Ovary (tissue), 9 donors: Measurements from ENCODE around the gene WDR7. TPM values are rescaled to one million over a fixed set of nuclear protein-coding genes. Genes with fewer than 3 reads are reported as not detected.

Experiments used
- DNase-seq, 5 donors: peaks; one replicate each; pipeline ENCODE4 v3.0.0-alpha.2; 2019 to 2020
- H3K27ac ChIP-seq, 2 donors: fragments of 200-600 bp; one replicate each; pipeline versions ENCODE4 v1.5.1 to v1.8.0; 2019 to 2022
- H3K27me3 ChIP-seq: fragments of 200-600 bp; one replicate; pipeline ENCODE4 v1.8.0; 2022
- H3K36me3 ChIP-seq: fragments of 200-600 bp; sonication (generic); one replicate; pipeline ENCODE4 v1.5.1; 2019
- H3K4me1 ChIP-seq: one replicate; pipeline ENCODE4 v1.8.1; 2013; ENCODE audit warnings: mild to moderate bottlenecking, moderate library complexity; ENCODE audit not compliant: insufficient read depth
- H3K4me3 ChIP-seq: fragments of 200-600 bp; sonication (generic); one replicate; pipeline ENCODE4 v1.5.1; 2017
- H3K9me3 ChIP-seq, 2 donors: fragments of 200-600 bp in 1 of 2; sonication (generic) in 1 of 2; one replicate each; pipeline versions ENCODE4 v1.5.1 to v1.8.1; 2013 to 2019; ENCODE audit warnings: mild to moderate bottlenecking in 1 of 2, moderate library complexity in 1 of 2
- CTCF ChIP-seq, 3 donors: fragments of 450-650 bp in 2 of 3; fragments of 200-600 bp in 1 of 3; IDR thresholded peaks; one replicate each; pipeline versions ENCODE4 v1.5.1 to v1.8.0; 2016 to 2022; ENCODE audit warnings: antibody characterized with exemption in 3 of 3, mild to moderate bottlenecking in 1 of 3
- EP300 ChIP-seq: sonication (generic); formaldehyde crosslinking; IDR thresholded peaks from one replicate; pipeline ENCODE4 v1.6.1; 2017; ENCODE audit warnings: antibody characterized with exemption
- POLR2A ChIP-seq: fragments of 450-650 bp; IDR thresholded peaks from one replicate; pipeline ENCODE4 v1.6.1; 2017; ENCODE audit warnings: antibody characterized with exemption, mild to moderate bottlenecking, moderate library complexity
- WGBS, 3 donors: extraction: QIAGEN DNeasy Blood & Tissue Kit in 1 of 3; methylation state at CpG; one replicate each; pipeline versions ENCODE4 v1.1.5 to v1.1.7; 2013 to 2017; 5-methylcytosine and 5-hydroxymethylcytosine counted together
- intact Hi-C, 4 donors: fragments of 100-400 bp; cut with DNase I; formaldehyde crosslinking; loops; one replicate each; pipeline versions ENCODE4 v1.11.0 to v1.15.1; 2022 to 2023
- polyA plus RNA-seq, 2 donors: library from polyadenylated mRNA; stranded (reverse); fragments of 200-250 nt in 1 of 2; fragments of 350-450 nt in 1 of 2; fragmentation: Illumina TruSeq in 1 of 2; extraction: RNeasy Lipid Tissue Mini Kit (QIAGEN cat#74804) in 1 of 2; gene quantifications; one replicate each; pipeline ENCODE4 v1.2.3, GENCODE V29; 2013 to 2014
- total RNA-seq, 7 donors: library from RNA; depleted of rRNA in 2 of 7; stranded (reverse); fragments of >200 nt in 2 of 7; fragmentation: NEBNext Ultra II Directional in 3 of 7; extraction: Animal tissue kit (Norgen Biotek cat#: 25700) in 3 of 7; gene quantifications; one replicate each; pipeline versions ENCODE4 v1.1.0 to v1.2.4, GENCODE V29; 2016 to 2023
- donor health status: DM: no; HTN: no; CAD: no; lungs with moderate emphysema.
- donor health status: DM: no; HTN: no; CAD: no.
- donor health status: Bipolar disorder and iron deficiency.
- donor health status: DM: yes; HTN: yes; CAD: no.
- donor health status: DM: no; HTN: no; CAD: no.
- donor health status: DM: yes; HTN: yes; CAD: no.

The WDR7 gene
- total and polyA plus RNA-seq, 9 donors: 4.8 to 29.1 (median 24.7) TPM

- Histone ChIP-seq H3K4me3 (no peak overlapping the region), H3K27ac (no peak overlapping the region), H3K9me3 (no peaks in the 10 kb centered on the region), H3K36me3 (no peaks in the 10 kb centered on the region), H3K27me3 (no peaks in the 10 kb centered on the region), H3K4me1 (no peaks in the 10 kb centered on the region)
- no peak for DNase-seq
- intact Hi-C loops: no loop called here
- TF ChIP-seq CTCF (IDR thresholded peaks at IDR 0.05) (no peak), POLR2A (no peak), EP300 (no peak)
- WGBS, 3 donors: 70 to 81% (median 77%) methylated on average over 2 of the region's 2 CpGs
Measured at GRCh38 chr18:56662902-56663301, 11.7 kb downstream of the WDR7 start.

- Histone ChIP-seq H3K27me3 (no peaks in the 10 kb centered on the region), H3K36me3 (no peaks in the 10 kb centered on the region), H3K4me3 (no peak overlapping the region), H3K27ac (no peak overlapping the region), H3K9me3 (no peaks in the 10 kb centered on the region), H3K4me1 (no peaks in the 10 kb centered on the region)
- TF ChIP-seq EP300: no peak
- no peak for TF ChIP-seq CTCF (IDR thresholded peaks at IDR 0.05)
- TF ChIP-seq POLR2A: no peak
- DNase-seq: no peak
- 78 to 83% (median 79%) methylated on average over 8 of the region's 8 CpGs for WGBS, 3 donors
- intact Hi-C loops: no loop called here
Measured at GRCh38 chr18:56672391-56672790, 21.2 kb downstream of the WDR7 start.

- no peaks in the 10 kb centered on the region for H3K9me3 ChIP-seq
- H3K4me1 ChIP-seq: no peaks in the 10 kb centered on the region
- intact Hi-C loops: no loop called here
- H3K27ac ChIP-seq: no peak overlapping the region
- no peak overlapping the region for H3K4me3 ChIP-seq
- DNase-seq: no peak
- TF ChIP-seq POLR2A (no peak), CTCF (IDR thresholded peaks at IDR 0.05) (no peak), EP300 (no peak)
- no peaks in the 10 kb centered on the region for H3K36me3 ChIP-seq
- WGBS, 3 donors: 82 to 84% (median 83%) methylated on average over 3 of the region's 3 CpGs
- no peaks in the 10 kb centered on the region for H3K27me3 ChIP-seq
Measured at GRCh38 chr18:56672981-56673380, 21.8 kb downstream of the WDR7 start.

- intact Hi-C loops: no loop called here
Measured at GRCh38 chr18:56676639-56677038, 25.5 kb downstream of the WDR7 start.

More at GRCh38 chr18:56676639-56677038, 25.5 kb downstream of the WDR7 start:
- TF ChIP-seq EP300: no peak
- TF ChIP-seq CTCF (IDR thresholded peaks at IDR 0.05): no peak
- no peak for TF ChIP-seq POLR2A
- no peaks in the 10 kb centered on the region for H3K27me3 ChIP-seq
- no peak overlapping the region for H3K4me3 ChIP-seq
- DNase-seq: no peak
- H3K4me1 ChIP-seq: no peaks in the 10 kb centered on the region
- 75 to 86% (median 81%) methylated on average over 2 of the region's 2 CpGs for WGBS, 3 donors
- H3K9me3 ChIP-seq: no peaks in the 10 kb centered on the region
- H3K36me3 ChIP-seq: no peaks in the 10 kb centered on the region
- no peak overlapping the region for H3K27ac ChIP-seq
